ENCODE measurements around the gene ULK4. TPM values are rescaled to one million over a fixed set of nuclear protein-coding genes. Genes with fewer than 3 reads are reported as not detected.

Gene ULK4
- total RNA-seq, 1 experiment from 2014 or later = 6.3 TPM

DNA sequence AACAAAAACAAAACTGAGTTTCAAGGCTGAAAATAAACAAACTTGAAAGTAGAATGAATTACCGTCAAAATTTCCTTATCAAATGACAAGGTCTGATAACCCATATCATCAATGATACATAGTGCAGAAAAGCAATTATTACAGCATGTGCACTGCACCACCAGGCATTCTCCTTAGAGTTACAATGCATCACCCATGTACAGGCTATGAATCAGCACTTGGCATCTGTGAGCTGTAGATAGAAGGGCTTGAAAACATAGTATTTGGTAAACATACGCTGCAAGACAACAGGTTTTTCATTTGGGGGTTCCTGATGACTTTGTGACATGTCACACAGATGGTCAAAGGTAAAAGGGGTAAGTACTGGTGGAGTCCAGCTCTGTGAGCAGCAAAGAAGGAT is 497.5 kb downstream of the ULK4 start:
- Histone ChIP-seq H3K36me3 (ENCODE audit: control insufficient read depth in 1 of 2, insufficient read depth in 2 of 2, low read length in 2 of 2) (no peaks in the 10 kb centered on the region), H3K4me2 (ENCODE audit: low read length) (no peak overlapping the region), H3K9me3 (ENCODE audit: control insufficient read depth in 1 of 2, insufficient read depth in 1 of 2, low read depth in 1 of 2, low read length in 2 of 2) (no peaks in the 10 kb centered on the region; a peak in 1 of 4 replicates), H3K4me1 (ENCODE audit: control insufficient read depth in 1 of 2, insufficient read depth in 2 of 2, low read length in 2 of 2) (no peaks in the 10 kb centered on the region), H3K27ac (ENCODE audit: low read depth, low read length) (no peak overlapping the region), H3K4me3 (replicated peaks in 1 of 2; ENCODE audit: low read depth in 1 of 2, low read length in 2 of 2) (no peak overlapping the region), H4K20me1 (ENCODE audit: insufficient read depth) (no peaks in the 10 kb centered on the region), H3K9me2 (ENCODE audit: insufficient read depth) (no peaks in the 10 kb centered on the region), H3K79me2 (ENCODE audit: insufficient read depth, low read length) (no peaks in the 10 kb centered on the region), H2AFZ (ENCODE audit: low read depth, low read length, poor library complexity, severe bottlenecking) (no peak overlapping the region), H3K9ac (ENCODE audit: low read length) (no peak overlapping the region), H3K27me3 (ENCODE audit: insufficient read depth, low read length) (no peaks in the 10 kb centered on the region)
- CTCF ChIA-PET = no interaction called here
- DNase-seq (ENCODE audit: low read depth, low spot score) (no peak), ATAC-seq (no peak)
- intact Hi-C loops (cut with micrococcal nuclease) = no loop called here
- TF ChIP-seq ZNF274 (IDR thresholded peaks at IDR 0.05; ENCODE audit: low read depth, low read length) (no peak), ELF1 (IDR thresholded peaks at IDR 0.05; ENCODE audit: borderline replicate concordance, low read depth) (no peak), POLR2A (IDR thresholded peaks at IDR 0.05; ENCODE audit: borderline replicate concordance, extremely low read depth, insufficient read depth, insufficient read length) (no peak), SRF (IDR thresholded peaks at IDR 0.05; ENCODE audit: low read depth) (no peak), TCF7L2 (IDR thresholded peaks at IDR 0.05; ENCODE audit: borderline replicate concordance, extremely low read depth, insufficient read depth, insufficient read length) (no peak), EGR1 (IDR thresholded peaks at IDR 0.05; ENCODE audit: low read depth) (no peak), ZBTB33 (IDR thresholded peaks at IDR 0.05; ENCODE audit: extremely low read depth, insufficient replicate concordance, low read length) (no peak), CBX3 (IDR thresholded peaks at IDR 0.05; ENCODE audit: low read depth) (no peak), ZFX (IDR thresholded peaks at IDR 0.05) (no peak), EZH2phosphoT487 (IDR thresholded peaks at IDR 0.05; ENCODE audit: borderline replicate concordance) (no peak)
- TF ChIP-seq, protein P1, sequence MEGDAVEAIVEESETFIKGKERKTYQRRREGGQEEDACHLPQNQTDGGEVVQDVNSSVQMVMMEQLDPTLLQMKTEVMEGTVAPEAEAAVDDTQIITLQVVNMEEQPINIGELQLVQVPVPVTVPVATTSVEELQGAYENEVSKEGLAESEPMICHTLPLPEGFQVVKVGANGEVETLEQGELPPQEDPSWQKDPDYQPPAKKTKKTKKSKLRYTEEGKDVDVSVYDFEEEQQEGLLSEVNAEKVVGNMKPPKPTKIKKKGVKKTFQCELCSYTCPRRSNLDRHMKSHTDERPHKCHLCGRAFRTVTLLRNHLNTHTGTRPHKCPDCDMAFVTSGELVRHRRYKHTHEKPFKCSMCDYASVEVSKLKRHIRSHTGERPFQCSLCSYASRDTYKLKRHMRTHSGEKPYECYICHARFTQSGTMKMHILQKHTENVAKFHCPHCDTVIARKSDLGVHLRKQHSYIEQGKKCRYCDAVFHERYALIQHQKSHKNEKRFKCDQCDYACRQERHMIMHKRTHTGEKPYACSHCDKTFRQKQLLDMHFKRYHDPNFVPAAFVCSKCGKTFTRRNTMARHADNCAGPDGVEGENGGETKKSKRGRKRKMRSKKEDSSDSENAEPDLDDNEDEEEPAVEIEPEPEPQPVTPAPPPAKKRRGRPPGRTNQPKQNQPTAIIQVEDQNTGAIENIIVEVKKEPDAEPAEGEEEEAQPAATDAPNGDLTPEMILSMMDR (IDR thresholded peaks at IDR 0.05 in 2 of 3, conservative IDR thresholded peaks at IDR 0.05 in 1 of 3; ENCODE audit: borderline replicate concordance in 1 of 3, insufficient read depth in 1 of 3, low read depth in 2 of 3, low read length in 2 of 3) = no peak
- TF ChIP-seq, protein P2, sequence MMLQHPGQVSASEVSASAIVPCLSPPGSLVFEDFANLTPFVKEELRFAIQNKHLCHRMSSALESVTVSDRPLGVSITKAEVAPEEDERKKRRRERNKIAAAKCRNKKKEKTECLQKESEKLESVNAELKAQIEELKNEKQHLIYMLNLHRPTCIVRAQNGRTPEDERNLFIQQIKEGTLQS (IDR thresholded peaks at IDR 0.05) = no peak
- TF ChIP-seq, protein P3, sequence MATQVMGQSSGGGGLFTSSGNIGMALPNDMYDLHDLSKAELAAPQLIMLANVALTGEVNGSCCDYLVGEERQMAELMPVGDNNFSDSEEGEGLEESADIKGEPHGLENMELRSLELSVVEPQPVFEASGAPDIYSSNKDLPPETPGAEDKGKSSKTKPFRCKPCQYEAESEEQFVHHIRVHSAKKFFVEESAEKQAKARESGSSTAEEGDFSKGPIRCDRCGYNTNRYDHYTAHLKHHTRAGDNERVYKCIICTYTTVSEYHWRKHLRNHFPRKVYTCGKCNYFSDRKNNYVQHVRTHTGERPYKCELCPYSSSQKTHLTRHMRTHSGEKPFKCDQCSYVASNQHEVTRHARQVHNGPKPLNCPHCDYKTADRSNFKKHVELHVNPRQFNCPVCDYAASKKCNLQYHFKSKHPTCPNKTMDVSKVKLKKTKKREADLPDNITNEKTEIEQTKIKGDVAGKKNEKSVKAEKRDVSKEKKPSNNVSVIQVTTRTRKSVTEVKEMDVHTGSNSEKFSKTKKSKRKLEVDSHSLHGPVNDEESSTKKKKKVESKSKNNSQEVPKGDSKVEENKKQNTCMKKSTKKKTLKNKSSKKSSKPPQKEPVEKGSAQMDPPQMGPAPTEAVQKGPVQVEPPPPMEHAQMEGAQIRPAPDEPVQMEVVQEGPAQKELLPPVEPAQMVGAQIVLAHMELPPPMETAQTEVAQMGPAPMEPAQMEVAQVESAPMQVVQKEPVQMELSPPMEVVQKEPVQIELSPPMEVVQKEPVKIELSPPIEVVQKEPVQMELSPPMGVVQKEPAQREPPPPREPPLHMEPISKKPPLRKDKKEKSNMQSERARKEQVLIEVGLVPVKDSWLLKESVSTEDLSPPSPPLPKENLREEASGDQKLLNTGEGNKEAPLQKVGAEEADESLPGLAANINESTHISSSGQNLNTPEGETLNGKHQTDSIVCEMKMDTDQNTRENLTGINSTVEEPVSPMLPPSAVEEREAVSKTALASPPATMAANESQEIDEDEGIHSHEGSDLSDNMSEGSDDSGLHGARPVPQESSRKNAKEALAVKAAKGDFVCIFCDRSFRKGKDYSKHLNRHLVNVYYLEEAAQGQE (IDR thresholded peaks at IDR 0.05; ENCODE audit: low read depth) = no peak
- BruUV-seq (replicated peaks) = no TSS peak
- POLR2A ChIA-PET = no interaction called here
- RAD21 ChIA-PET (ENCODE audit: low non-redundant PET in 1 of 2, low total read pairs in 2 of 2, uncharacterized antibody in 2 of 2, unreplicated experiment in 2 of 2) = no interaction called here
